ENCODE data around the gene GRIN1. TPM values are rescaled to one million over a fixed set of nuclear protein-coding genes. Genes with fewer than 3 reads are reported as not detected.

GRIN1 gene
- total RNA-seq, 1 experiment from 2014 or later, result not detected

DNA sequence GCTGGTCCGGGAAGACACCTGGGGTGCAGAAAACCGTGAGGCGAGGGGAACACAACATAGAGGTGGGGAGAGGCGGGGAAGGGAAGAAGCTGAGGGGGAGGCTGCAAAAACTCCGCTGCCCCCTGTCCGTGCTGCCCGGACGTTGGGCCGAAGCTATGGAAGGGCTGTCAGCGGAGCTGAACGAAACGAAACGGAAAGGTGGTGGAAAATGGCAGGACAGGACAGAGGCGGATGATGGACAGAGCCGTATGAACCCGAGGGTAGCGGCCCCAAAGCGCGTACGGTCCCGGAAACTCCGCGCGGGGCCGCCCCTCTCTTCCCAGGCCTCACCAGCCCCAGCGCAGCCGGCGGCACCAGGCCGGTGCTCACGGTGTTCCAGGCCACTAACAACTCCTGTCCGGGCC is 49.1 kb downstream of the GRIN1 start:
- Histone ChIP-seq H4K20me1 (ENCODE audit: insufficient read depth, low read depth, low read length) (peaks cover 22% of the 10 kb centered on the region), H3K27ac (ENCODE audit: low read length) (no peak overlapping the region), H3K79me2 (ENCODE audit: low read length) (peaks cover 33% of the 10 kb centered on the region), H3K9me2 (replicated peaks; ENCODE audit: insufficient read depth, low read length) (no peaks in the 10 kb centered on the region), H3K4me1 (ENCODE audit: low read length) (peaks cover 32% of the 10 kb centered on the region), H3K36me3 (ENCODE audit: insufficient read depth, low read length) (no peaks in the 10 kb centered on the region), H3K4me3 (ENCODE audit: low read length) (peak overlapping the region; percentile 87), H3K4me2 (ENCODE audit: low read depth, low read length, poor library complexity, severe bottlenecking) (peak overlapping the region; percentile 77), H3K9me3 (ENCODE audit: low read length) (no peaks in the 10 kb centered on the region), H3K9ac (ENCODE audit: low read length) (peak overlapping the region; percentile 86), H2AFZ (ENCODE audit: low read length) (no peak overlapping the region), H3K27me3 (ENCODE audit: low read length) (no peaks in the 10 kb centered on the region)
- peak; percentile 40 for DNase-seq

DNA sequence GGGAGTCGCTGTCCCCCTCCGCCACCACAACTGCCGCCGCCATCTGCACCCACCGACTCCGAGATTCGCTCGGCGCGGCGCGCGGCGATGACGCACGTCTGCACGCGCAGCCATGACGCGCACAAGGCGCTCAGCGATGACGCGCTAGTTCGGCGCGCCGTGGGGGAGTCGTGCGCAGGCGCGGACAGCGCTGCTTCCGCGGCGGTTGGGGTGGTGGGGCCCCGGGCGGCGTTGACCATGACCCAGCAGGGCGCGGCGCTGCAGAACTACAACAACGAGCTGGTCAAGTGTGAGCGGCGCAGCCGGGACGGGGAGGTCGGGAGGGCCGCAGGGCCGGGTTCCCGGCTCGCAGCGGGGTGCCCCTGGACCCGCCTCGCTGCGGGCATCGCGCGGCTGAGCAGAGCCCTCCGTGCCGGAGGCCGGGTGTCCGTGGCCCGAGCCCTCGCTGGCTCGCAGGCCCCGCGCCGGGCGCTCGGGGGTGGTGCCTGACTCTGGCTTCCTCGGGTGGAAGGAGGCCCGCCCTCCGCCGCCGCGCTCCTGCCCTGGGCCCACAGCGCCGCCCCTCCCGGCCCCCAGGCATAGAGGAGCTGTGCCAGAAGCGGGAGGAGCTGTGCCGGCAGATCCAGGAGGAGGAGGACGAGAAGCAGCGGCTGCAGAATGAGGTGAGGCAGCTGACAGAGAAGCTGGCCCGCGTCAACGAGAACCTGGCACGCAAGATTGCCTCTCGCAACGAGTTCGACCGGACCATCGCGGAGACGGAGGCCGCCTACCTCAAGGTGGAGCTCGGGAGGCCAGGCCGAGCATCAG is 49.7 kb downstream of the GRIN1 start, which contains the start of the genes ANAPC2 and SSNA1:
Gene ANAPC2 (minus strand): TSS at position 71 of the 807 bp plus-strand sequence. CDS start 28 bp downstream, at position 43.
Gene SSNA1 (plus strand): TSS at position 187 of the 807 bp plus-strand sequence. CDS start 51 bp downstream, at position 238.
- Histone ChIP-seq H3K4me1 (ENCODE audit: low read length) (peaks cover 32% of the 10 kb centered on the region), H4K20me1 (ENCODE audit: insufficient read depth, low read depth, low read length) (peaks cover 22% of the 10 kb centered on the region), H3K27me3 (ENCODE audit: low read length) (no peaks in the 10 kb centered on the region), H3K9ac (ENCODE audit: low read length) (peak within 1 kb of the TSS; percentile 86), H3K9me2 (replicated peaks; ENCODE audit: insufficient read depth, low read length) (no peaks in the 10 kb centered on the region), H2AFZ (ENCODE audit: low read length) (no peak within 1 kb of the TSS), H3K36me3 (ENCODE audit: insufficient read depth, low read length) (no peaks in the 10 kb centered on the region), H3K4me2 (ENCODE audit: low read depth, low read length, poor library complexity, severe bottlenecking) (peak within 1 kb of the TSS; percentile 77), H3K4me3 (ENCODE audit: low read length) (peak within 1 kb of the TSS; percentile 87), H3K9me3 (ENCODE audit: low read length) (no peaks in the 10 kb centered on the region), H3K27ac (ENCODE audit: low read length) (peak within 1 kb of the TSS; percentile 75), H3K79me2 (ENCODE audit: low read length) (peaks cover 33% of the 10 kb centered on the region)
- peak; percentile 98 for DNase-seq

DNA sequence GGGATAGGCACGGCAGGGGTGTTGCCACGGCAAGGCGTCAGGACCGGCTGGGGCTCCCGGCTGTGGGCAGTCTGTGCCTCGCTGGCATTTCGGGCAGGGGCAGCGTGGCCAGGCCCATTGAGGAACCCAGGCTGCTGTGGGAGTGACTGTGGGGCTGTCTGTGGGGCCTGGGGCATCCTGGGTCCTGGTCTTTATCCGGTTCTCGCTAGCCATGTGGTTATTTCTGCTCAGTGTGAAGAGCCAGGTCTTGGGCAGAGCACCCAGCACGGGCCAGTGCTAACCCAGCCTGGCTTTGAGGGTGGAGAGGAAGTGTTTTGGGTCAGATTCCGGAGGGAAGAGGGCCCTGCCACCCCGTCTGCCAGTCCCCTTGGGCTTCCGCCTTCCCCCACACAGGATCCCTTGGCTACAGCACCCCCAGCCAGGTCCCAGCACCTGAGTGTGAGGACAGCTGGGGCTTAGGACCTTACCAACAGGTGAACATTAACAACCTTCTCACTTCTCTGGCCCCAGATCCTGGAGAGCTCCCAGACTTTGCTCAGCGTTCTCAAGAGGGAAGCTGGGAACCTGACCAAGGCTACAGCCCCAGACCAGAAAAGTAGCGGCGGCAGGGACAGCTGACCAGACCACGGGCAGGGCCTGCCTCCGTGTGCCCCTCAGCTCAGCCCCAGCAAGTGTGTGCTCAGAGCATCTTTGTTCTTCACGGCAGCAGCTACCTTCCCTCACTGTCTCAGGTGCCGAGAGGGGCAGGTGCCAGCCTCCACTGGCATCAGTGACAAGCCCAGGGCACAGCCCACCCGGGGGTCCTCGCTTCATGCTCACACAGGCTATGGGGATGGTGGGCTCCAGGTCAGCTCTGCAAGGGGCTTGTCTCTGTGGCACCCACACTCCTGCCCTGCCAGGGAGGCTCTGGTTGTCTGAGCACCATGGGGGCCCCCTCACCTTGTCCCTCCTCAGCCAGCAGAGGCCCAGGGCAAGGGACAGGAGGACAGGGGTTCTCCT is 50.6 kb downstream of the GRIN1 start:
- H3K27ac ChIP-seq (ENCODE audit: low read length), result peak overlapping the region; percentile 75
- peak overlapping the region; percentile 87 for H3K4me3 ChIP-seq (ENCODE audit: low read length)
- peak overlapping the region; percentile 77 for H3K4me2 ChIP-seq (ENCODE audit: low read depth, low read length, poor library complexity, severe bottlenecking)
- H2AFZ ChIP-seq (ENCODE audit: low read length), result no peak overlapping the region
- H4K20me1 ChIP-seq (ENCODE audit: insufficient read depth, low read depth, low read length), result peaks cover 22% of the 10 kb centered on the region
- H3K9me3 ChIP-seq (ENCODE audit: low read length), result no peaks in the 10 kb centered on the region
- no peaks in the 10 kb centered on the region for H3K27me3 ChIP-seq (ENCODE audit: low read length)
- H3K36me3 ChIP-seq (ENCODE audit: insufficient read depth, low read length), result no peaks in the 10 kb centered on the region
- H3K9ac ChIP-seq (ENCODE audit: low read length), result peak overlapping the region; percentile 86
- H3K4me1 ChIP-seq (ENCODE audit: low read length), result peaks cover 32% of the 10 kb centered on the region
- DNase-seq, result no peak
- peaks cover 34% of the 10 kb centered on the region for H3K79me2 ChIP-seq (ENCODE audit: low read length)
- H3K9me2 ChIP-seq (replicated peaks; ENCODE audit: insufficient read depth, low read length), result no peaks in the 10 kb centered on the region

DNA sequence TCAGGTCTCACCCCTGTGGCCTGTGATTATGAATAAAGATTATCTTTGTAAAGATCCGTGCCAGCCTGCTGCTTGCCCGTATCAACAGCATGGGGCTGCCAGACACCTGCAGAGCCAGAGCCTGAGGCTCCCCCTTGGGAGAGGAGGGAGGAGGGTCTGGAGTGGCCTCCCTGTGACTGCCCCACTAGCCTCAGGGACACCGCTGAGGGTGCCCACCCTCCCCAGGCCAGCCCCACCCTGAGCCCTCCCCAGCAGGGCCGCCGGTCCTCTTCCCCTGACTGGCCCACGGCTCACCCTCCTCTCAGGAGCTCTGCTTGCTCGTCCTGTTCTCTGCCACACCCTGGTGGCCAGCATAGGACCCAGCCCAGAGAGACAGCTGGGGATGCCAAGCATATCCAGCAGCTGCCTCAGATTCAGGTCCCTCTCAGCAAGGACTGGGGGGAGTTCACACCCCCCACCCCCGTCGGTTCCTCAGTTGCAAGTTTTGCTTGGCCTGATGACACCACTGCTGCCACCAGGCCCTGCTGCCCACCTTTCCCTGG is 51.4 kb downstream of the GRIN1 start:
- Histone ChIP-seq H3K79me2 (ENCODE audit: low read length) (peaks cover 41% of the 10 kb centered on the region), H2AFZ (ENCODE audit: low read length) (no peak overlapping the region), H4K20me1 (ENCODE audit: insufficient read depth, low read depth, low read length) (peaks cover 24% of the 10 kb centered on the region), H3K4me2 (ENCODE audit: low read depth, low read length, poor library complexity, severe bottlenecking) (peak overlapping the region; percentile 77), H3K9ac (ENCODE audit: low read length) (peak overlapping the region; percentile 86), H3K9me2 (replicated peaks; ENCODE audit: insufficient read depth, low read length) (no peaks in the 10 kb centered on the region), H3K27ac (ENCODE audit: low read length) (no peak overlapping the region), H3K9me3 (ENCODE audit: low read length) (no peaks in the 10 kb centered on the region), H3K4me3 (ENCODE audit: low read length) (peak overlapping the region; percentile 87), H3K4me1 (ENCODE audit: low read length) (peaks cover 32% of the 10 kb centered on the region), H3K27me3 (ENCODE audit: low read length) (no peaks in the 10 kb centered on the region), H3K36me3 (ENCODE audit: insufficient read depth, low read length) (no peaks in the 10 kb centered on the region)
- peak; percentile 60 for DNase-seq

DNA sequence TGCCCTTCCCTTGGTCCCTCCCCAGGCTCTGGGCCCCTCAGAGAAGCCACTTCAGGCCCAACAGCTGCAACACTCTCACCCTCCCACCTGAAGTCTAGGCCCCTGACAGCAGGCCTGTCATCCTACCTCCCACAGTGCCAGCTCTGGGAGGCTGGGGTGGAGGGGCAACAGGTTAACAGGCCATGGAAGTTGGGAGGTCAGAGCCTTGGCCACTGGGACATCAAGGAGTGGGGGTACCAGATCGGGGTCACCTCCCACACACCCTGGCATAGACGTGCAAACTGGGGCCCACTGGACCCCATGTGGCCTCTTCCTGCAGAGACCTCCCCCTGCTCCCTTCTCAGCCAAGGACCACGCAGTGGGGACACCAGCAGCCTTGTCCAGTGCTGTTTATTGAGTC is 52.3 kb downstream of the GRIN1 start:
- Histone ChIP-seq H3K9ac (ENCODE audit: low read length) (no peak overlapping the region), H4K20me1 (ENCODE audit: insufficient read depth, low read depth, low read length) (peaks cover 26% of the 10 kb centered on the region), H3K79me2 (ENCODE audit: low read length) (peaks cover 44% of the 10 kb centered on the region), H3K9me2 (replicated peaks; ENCODE audit: insufficient read depth, low read length) (no peaks in the 10 kb centered on the region), H3K9me3 (ENCODE audit: low read length) (no peaks in the 10 kb centered on the region), H3K36me3 (ENCODE audit: insufficient read depth, low read length) (no peaks in the 10 kb centered on the region), H3K27ac (ENCODE audit: low read length) (no peak overlapping the region), H3K4me3 (ENCODE audit: low read length) (no peak overlapping the region), H3K4me2 (ENCODE audit: low read depth, low read length, poor library complexity, severe bottlenecking) (peak overlapping the region; percentile 77), H3K4me1 (ENCODE audit: low read length) (peaks cover 32% of the 10 kb centered on the region), H3K27me3 (ENCODE audit: low read length) (no peaks in the 10 kb centered on the region), H2AFZ (ENCODE audit: low read length) (no peak overlapping the region)
- DNase-seq, result peak; percentile 41

DNA sequence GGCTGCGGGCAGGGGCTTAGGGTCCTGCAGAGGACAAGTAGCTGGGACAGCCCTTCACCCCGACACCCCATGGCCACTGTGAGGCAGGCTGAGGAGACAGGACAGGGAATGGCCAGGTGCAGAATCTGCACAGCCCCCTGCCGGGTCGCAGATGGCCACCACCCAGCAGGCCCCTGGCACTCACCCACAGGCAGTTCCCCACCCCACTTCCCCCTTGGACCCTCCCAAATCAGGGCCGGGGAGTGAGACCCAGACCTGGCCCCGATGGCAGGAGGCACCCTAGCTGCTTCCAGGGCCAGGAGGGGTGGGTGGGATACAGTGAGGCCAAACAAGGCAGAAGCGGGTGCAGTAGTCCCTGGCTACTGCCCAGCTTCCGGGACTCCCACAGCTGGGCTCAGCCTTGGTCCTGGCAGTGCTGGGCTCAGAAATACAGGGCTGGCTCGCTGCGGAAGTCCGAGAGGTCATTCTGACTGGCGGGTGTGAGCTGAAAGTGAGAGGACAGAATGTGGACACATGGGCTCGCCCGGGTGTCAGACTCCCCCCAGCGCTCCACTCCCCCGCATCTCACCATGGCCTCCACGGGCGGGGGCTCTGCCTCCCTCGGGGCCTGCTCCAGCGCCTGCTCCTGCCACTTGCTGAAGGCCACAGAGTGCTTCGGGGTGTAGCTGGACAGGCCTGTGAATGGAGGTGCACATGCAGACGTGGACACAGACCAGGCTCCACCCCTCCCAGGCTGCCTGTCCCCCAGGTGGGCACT is 52.9 kb downstream of the GRIN1 start:
- DNase-seq, result no peak
- no peaks in the 10 kb centered on the region for H3K9me2 ChIP-seq (replicated peaks; ENCODE audit: insufficient read depth, low read length)
- H3K27me3 ChIP-seq (ENCODE audit: low read length), result no peaks in the 10 kb centered on the region
- no peaks in the 10 kb centered on the region for H3K36me3 ChIP-seq (ENCODE audit: insufficient read depth, low read length)
- no peak overlapping the region for H3K4me3 ChIP-seq (ENCODE audit: low read length)
- no peak overlapping the region for H3K27ac ChIP-seq (ENCODE audit: low read length)
- peaks cover 46% of the 10 kb centered on the region for H3K79me2 ChIP-seq (ENCODE audit: low read length)
- no peak overlapping the region for H2AFZ ChIP-seq (ENCODE audit: low read length)
- no peak overlapping the region for H3K4me2 ChIP-seq (ENCODE audit: low read depth, low read length, poor library complexity, severe bottlenecking)
- H3K9ac ChIP-seq (ENCODE audit: low read length), result no peak overlapping the region
- no peaks in the 10 kb centered on the region for H3K9me3 ChIP-seq (ENCODE audit: low read length)
- peaks cover 28% of the 10 kb centered on the region for H3K4me1 ChIP-seq (ENCODE audit: low read length)
- peaks cover 26% of the 10 kb centered on the region for H4K20me1 ChIP-seq (ENCODE audit: insufficient read depth, low read depth, low read length)

DNA sequence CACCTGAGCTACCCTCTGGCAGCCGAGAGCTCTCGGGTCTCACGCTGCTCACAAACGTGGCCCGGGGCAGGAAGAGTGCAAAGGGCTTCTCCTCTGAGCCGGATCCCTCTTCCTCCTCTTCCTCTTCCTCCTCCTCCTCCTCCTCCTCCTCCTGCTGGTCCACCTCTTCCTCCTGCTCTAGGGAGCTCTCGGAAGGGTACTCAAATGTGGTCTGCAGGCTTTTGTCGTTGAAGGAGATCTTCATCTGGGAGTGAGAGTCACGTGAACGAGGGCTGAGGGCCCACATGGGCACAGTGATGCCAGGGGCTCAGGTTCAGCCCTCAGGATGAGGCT is 53.5 kb downstream of the GRIN1 start:
- peaks cover 24% of the 10 kb centered on the region for H4K20me1 ChIP-seq (ENCODE audit: insufficient read depth, low read depth, low read length)
- H3K79me2 ChIP-seq (ENCODE audit: low read length), result peaks cover 45% of the 10 kb centered on the region
- H3K4me1 ChIP-seq (ENCODE audit: low read length), result peaks cover 25% of the 10 kb centered on the region
- no peak overlapping the region for H3K9ac ChIP-seq (ENCODE audit: low read length)
- no peak overlapping the region for H3K27ac ChIP-seq (ENCODE audit: low read length)
- no peak overlapping the region for H3K4me2 ChIP-seq (ENCODE audit: low read depth, low read length, poor library complexity, severe bottlenecking)
- no peaks in the 10 kb centered on the region for H3K36me3 ChIP-seq (ENCODE audit: insufficient read depth, low read length)
- DNase-seq, result no peak
- H3K4me3 ChIP-seq (ENCODE audit: low read length), result no peak overlapping the region
- H3K9me2 ChIP-seq (replicated peaks; ENCODE audit: insufficient read depth, low read length), result no peaks in the 10 kb centered on the region
- no peak overlapping the region for H2AFZ ChIP-seq (ENCODE audit: low read length)
- no peaks in the 10 kb centered on the region for H3K27me3 ChIP-seq (ENCODE audit: low read length)
- no peaks in the 10 kb centered on the region for H3K9me3 ChIP-seq (ENCODE audit: low read length)

Measured in Karpas-422 (cell line).